AG10803 (cell line): Measurements from ENCODE around the gene GRHL3.

Experiments
- DNase-seq: peaks from one replicate; pipeline ENCODE4 v3.0.0; 2010; ENCODE audit warnings: low read depth
- H3K4me3 ChIP-seq: 2 replicates; pipeline ENCODE4 v1.5.1; 2011; ENCODE audit warnings: mild to moderate bottlenecking, low read length, control low read depth
- TF ChIP-seq, protein P1 (sequence below): conservative IDR thresholded peaks from 2 replicates; pipeline ENCODE4 v1.5.1; 2011; ENCODE audit warnings: mild to moderate bottlenecking, low read length, control low read depth, inconsistent platforms

GRHL3 gene

DNA sequence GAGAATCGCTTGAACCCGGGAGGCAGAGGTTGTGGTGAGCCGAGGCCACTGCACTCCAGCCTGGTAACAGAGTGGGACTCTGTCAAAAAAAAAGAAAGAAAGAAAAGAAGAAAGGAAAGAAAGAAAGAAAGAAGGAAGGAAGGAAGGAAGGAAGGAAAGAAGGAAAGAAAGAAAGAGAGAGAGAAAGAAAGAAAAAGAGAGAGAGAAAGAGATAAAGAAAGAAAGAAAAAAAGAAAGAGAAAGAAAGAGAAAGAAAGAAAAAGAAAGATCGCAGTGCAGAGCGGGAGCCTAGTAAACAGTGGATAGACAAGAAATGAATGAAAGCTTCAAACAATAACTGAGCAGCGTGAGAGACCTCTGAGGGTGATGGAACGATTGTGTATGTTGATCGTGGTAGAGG, 20.6 kb upstream of the GRHL3 start:
- no peak overlapping the region for H3K4me3 ChIP-seq
- TF ChIP-seq, protein P1, sequence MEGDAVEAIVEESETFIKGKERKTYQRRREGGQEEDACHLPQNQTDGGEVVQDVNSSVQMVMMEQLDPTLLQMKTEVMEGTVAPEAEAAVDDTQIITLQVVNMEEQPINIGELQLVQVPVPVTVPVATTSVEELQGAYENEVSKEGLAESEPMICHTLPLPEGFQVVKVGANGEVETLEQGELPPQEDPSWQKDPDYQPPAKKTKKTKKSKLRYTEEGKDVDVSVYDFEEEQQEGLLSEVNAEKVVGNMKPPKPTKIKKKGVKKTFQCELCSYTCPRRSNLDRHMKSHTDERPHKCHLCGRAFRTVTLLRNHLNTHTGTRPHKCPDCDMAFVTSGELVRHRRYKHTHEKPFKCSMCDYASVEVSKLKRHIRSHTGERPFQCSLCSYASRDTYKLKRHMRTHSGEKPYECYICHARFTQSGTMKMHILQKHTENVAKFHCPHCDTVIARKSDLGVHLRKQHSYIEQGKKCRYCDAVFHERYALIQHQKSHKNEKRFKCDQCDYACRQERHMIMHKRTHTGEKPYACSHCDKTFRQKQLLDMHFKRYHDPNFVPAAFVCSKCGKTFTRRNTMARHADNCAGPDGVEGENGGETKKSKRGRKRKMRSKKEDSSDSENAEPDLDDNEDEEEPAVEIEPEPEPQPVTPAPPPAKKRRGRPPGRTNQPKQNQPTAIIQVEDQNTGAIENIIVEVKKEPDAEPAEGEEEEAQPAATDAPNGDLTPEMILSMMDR, result no peak
- DNase-seq, result no peak

- TF ChIP-seq, protein P1, result no peak
- DNase-seq, result no peak
- H3K4me3 ChIP-seq, result no peak overlapping the region
These were observed 19.3 kb upstream of the GRHL3 start for GRCh38 chr1:24299901-24300300.

DNA sequence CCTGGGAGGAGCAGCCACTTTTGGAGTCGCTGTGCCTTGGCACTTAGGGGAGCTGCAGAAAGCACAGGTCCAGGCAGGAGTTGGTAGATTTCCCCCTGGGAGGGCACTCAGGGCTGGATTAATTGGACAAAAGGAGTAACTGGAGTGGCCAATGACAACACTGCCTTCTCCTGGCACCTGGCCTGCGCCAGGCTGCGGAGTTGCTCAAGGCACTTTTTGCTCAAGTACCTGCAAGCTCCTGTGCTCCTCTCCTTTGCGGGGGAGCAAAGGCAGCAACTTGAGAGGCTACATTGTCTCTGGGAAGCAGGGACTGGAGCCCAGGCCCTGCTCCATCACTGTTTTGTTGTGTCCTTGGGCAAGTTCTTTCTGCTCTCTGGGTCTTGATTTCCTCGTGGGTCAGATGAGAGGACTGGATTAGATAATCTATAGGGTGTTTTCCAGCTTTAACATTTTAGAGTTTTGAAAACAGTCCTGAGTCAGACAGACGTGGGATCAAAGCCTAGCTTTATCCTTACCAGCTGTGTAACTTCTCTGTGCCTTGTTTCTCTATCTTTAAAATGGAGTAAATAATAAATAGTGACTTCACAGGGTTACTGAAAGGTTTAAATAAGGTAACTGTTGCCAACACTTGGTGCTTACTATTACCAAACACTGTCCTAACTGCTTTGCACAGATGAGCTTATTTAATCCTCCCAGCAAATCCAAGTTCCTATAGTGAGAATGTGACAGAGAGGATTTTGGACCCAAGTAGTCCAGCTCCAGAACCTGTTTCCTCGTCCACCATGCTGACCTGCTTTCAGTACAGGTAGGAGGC, 18.0 kb upstream of the GRHL3 start:
- H3K4me3 ChIP-seq, result no peak overlapping the region
- TF ChIP-seq, protein P1, result no peak
- no peak for DNase-seq

- no peak overlapping the region for H3K4me3 ChIP-seq
- peak; percentile 53 for DNase-seq
- TF ChIP-seq, protein P1, result no peak
These were observed 17.4 kb upstream of the GRHL3 start for GRCh38 chr1:24301785-24302175.

DNA sequence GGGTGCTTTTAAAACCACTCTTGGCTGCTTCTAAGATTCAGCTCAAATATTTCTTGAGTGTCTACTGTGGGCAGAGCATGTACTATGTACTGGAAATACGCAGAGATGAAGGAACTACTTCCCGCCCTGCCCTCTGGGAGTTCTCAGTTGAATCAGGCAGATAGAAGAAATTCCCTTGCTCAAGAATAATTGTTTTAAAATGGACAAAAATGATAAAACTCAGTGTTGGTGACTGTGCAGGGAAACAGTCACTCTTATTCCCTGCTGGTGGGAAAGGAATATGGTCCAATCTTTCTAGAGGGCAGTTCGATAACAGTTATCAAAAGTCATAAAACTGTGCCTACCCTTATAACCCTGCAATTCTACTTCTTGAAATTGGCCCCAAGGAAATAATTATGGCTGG, 16.9 kb upstream of the GRHL3 start:
- H3K4me3 ChIP-seq, result no peak overlapping the region
- TF ChIP-seq, protein P1, result no peak
- no peak for DNase-seq

GRCh38 chr1:24303600-24303999, 15.6 kb upstream of the GRHL3 start:
- TF ChIP-seq, protein P1, result no peak
- no peak overlapping the region for H3K4me3 ChIP-seq
- DNase-seq, result no peak

DNA sequence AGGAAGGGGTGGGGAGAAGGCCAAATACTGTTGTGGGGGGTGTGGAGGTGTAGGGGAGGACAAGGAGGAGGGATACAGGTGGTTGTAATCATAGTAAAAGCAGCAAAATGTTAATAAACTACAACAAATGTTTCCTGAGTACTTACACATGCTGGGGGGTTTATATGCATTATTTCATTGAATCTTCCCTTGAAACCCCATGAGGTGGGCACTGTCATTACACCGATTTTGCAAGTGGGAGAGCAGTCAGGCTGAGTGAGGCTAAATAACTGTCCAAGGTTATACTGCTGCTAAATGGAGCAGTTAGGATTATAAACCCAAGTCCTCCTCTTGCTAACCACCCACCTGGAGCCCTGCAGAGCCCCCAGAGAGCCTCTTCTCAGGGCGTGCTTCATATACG, 14.4 kb upstream of the GRHL3 start:
- H3K4me3 ChIP-seq, result no peak overlapping the region
- no peak for DNase-seq
- TF ChIP-seq, protein P1, result no peak
